Left lung (tissue), 10 donors: ENCODE data around the gene PRKCE. TPM values are rescaled to one million over a fixed set of nuclear protein-coding genes. Genes with fewer than 3 reads are reported as not detected.

Experiments
- ATAC-seq: fragments of 200-7000 bp; cut with Tn5 transposase; one replicate; pipeline ENCODE4 v1.9.1; 2020; ENCODE audit warnings: moderate library complexity
- DNase-seq, 4 donors: peaks; one replicate each; pipeline ENCODE4 v3.0.0-alpha.2; 2013 to 2020
- H3K27ac ChIP-seq, 2 donors: fragments of 200-600 bp; sonication (generic) in 1 of 2; one replicate each; pipeline versions ENCODE4 v1.5.0 to v1.8.0; 2020 to 2021
- H3K27me3 ChIP-seq, 2 donors: fragments of 200-600 bp; sonication (generic) in 1 of 2; one replicate each; pipeline versions ENCODE4 v1.5.0 to v1.8.0; 2020 to 2021
- H3K36me3 ChIP-seq, 2 donors: fragments of 200-600 bp; sonication (generic) in 1 of 2; one replicate each; pipeline versions ENCODE4 v1.5.0 to v1.8.0; 2020 to 2021
- H3K4me1 ChIP-seq, 2 donors: fragments of 200-600 bp; one replicate each; pipeline ENCODE4 v1.8.0; 2021
- H3K4me3 ChIP-seq, 2 donors: fragments of 200-600 bp; sonication (generic) in 1 of 2; one replicate each; pipeline versions ENCODE4 v1.5.0 to v1.8.0; 2020 to 2021; ENCODE audit warnings: mild to moderate bottlenecking in 1 of 2
- H3K9me3 ChIP-seq, 2 donors: fragments of 200-600 bp; sonication (generic) in 1 of 2; one replicate each; pipeline versions ENCODE4 v1.5.0 to v1.8.0; 2020 to 2021
- CTCF ChIP-seq, 2 donors: fragments of 200-600 bp; sonication (generic) in 1 of 2; IDR thresholded peaks; one replicate each; pipeline versions ENCODE4 v1.5.0 to v1.8.0; 2021; ENCODE audit warnings: antibody characterized with exemption in 2 of 2
- intact Hi-C, 2 donors: fragments of 100-400 bp; cut with DNase I; formaldehyde crosslinking; loops; one replicate each; pipeline versions ENCODE4 v1.11.2 to v1.14.2; 2022
- polyA plus RNA-seq, 6 donors: library from polyadenylated mRNA; unstranded; fragments of 120-200 nt; gene quantifications; one replicate each; pipeline ENCODE4 v1.2.1, GENCODE V29; 2013; ENCODE audit not compliant: insufficient read length in 6 of 6
- total RNA-seq, 2 donors: library from RNA; stranded (reverse); fragmentation: NEBNext Ultra II Directional; extraction: Animal tissue kit (Norgen Biotek cat#: 25700); gene quantifications; one replicate each; pipeline ENCODE4 v1.2.1, GENCODE V29; 2021
- donor health status: DM: no; HTN: yes; CAD: no.
- donor health status: DM: no; HTN: no; CAD: no.

PRKCE gene
- total and polyA plus RNA-seq, 8 donors = 12.0 to 56.9 (median 14.7) TPM

- TF ChIP-seq CTCF (IDR thresholded peaks at IDR 0.05) = no peak
- peak overlapping the region; percentile 60 to 77 for H3K27ac ChIP-seq
- H3K4me1 ChIP-seq = peaks cover 0 to 4% of the 10 kb centered on the region in 2 donors
- ATAC-seq (peak; percentile 10), DNase-seq (peak in 2 of 4 donors; percentile 84)
- H3K4me3 ChIP-seq = no peak overlapping the region
- H3K27me3 ChIP-seq = no peaks in the 10 kb centered on the region
- intact Hi-C loops = no loop called here
- H3K36me3 ChIP-seq = peaks cover 0 to 21% of the 10 kb centered on the region in 2 donors
- no peaks in the 10 kb centered on the region for H3K9me3 ChIP-seq
These were observed 350.4 kb downstream of the PRKCE start for GRCh38 chr2:46001741-46002506.

GRCh38 chr2:46002507-46002883 lies 351.0 kb downstream of the PRKCE start:
- intact Hi-C loops = no loop called here
- Histone ChIP-seq H3K9me3 (no peaks in the 10 kb centered on the region), H3K27ac (peak overlapping the region; percentile 45 to 77), H3K4me3 (no peak overlapping the region), H3K36me3 (peaks cover 0 to 24% of the 10 kb centered on the region in 2 donors), H3K27me3 (no peaks in the 10 kb centered on the region), H3K4me1 (peaks cover 0 to 4% of the 10 kb centered on the region in 2 donors)
- ATAC-seq = peak; percentile 92
- DNase-seq = peak in 2 of 4 donors; percentile 45 to 49
- no peak for TF ChIP-seq CTCF (IDR thresholded peaks at IDR 0.05)

GRCh38 chr2:46002947-46003346 lies 351.5 kb downstream of the PRKCE start:
- Histone ChIP-seq H3K4me3 (no peak overlapping the region), H3K4me1 (peaks cover 0 to 4% of the 10 kb centered on the region in 2 donors), H3K27ac (peak overlapping the region; percentile 45 to 77), H3K36me3 (peaks cover 0 to 29% of the 10 kb centered on the region in 2 donors), H3K27me3 (no peaks in the 10 kb centered on the region), H3K9me3 (no peaks in the 10 kb centered on the region)
- no peak for TF ChIP-seq CTCF (IDR thresholded peaks at IDR 0.05)
- ATAC-seq = peak; percentile 3
- DNase-seq = no peak
- intact Hi-C loops = no loop called here

- no peak for TF ChIP-seq CTCF (IDR thresholded peaks at IDR 0.05)
- DNase-seq = no peak
- Histone ChIP-seq H3K27ac (no peak overlapping the region), H3K36me3 (peaks cover 0 to 30% of the 10 kb centered on the region in 2 donors), H3K27me3 (no peaks in the 10 kb centered on the region), H3K4me1 (peaks cover 0 to 4% of the 10 kb centered on the region in 2 donors), H3K9me3 (no peaks in the 10 kb centered on the region), H3K4me3 (no peak overlapping the region)
- intact Hi-C loops = no loop called here
- no peak for ATAC-seq
These were observed 352.5 kb downstream of the PRKCE start for GRCh38 chr2:46003903-46004473.

- no peak for ATAC-seq
- H3K9me3 ChIP-seq = no peaks in the 10 kb centered on the region
- intact Hi-C loops = no loop called here
- H3K4me1 ChIP-seq = peaks cover 0 to 16% of the 10 kb centered on the region in 2 donors
- TF ChIP-seq CTCF (IDR thresholded peaks at IDR 0.05) = no peak
- peaks cover 0 to 30% of the 10 kb centered on the region in 2 donors for H3K36me3 ChIP-seq
- H3K27me3 ChIP-seq = no peaks in the 10 kb centered on the region
- H3K27ac ChIP-seq = no peak overlapping the region
- no peak for DNase-seq
- no peak overlapping the region for H3K4me3 ChIP-seq
These were observed 355.1 kb downstream of the PRKCE start for GRCh38 chr2:46006473-46007025.
